H1 (cell line): ENCODE measurements around the gene SMAD7. TPM values are rescaled to one million over a fixed set of nuclear protein-coding genes. Genes with fewer than 3 reads are reported as not detected.

ENCODE experiments used
- BACH1 ChIP-seq: IDR thresholded peaks from 2 replicates; pipeline ENCODE4 v1.6.1; 2012; ENCODE audit warnings: low read length, improper control_type of control experiment
- GABPA ChIP-seq: IDR thresholded peaks from 2 replicates; pipeline ENCODE4 v1.6.1; 2011; ENCODE audit warnings: mild to moderate bottlenecking, low read length, moderate library complexity, borderline replicate concordance; ENCODE audit not compliant: insufficient read depth
- polyA plus RNA-seq, 7 experiments: library from polyadenylated mRNA; depleted of rRNA in 3 of 7; stranded (reverse) in 5 of 7; unstranded in 2 of 7; fragments of >200 nt in 5 of 7; fragments of 200-250 nt in 2 of 7; gene quantifications; 1 replicate in 5 of 7; 2 replicates in 1 of 7; 4 replicates in 1 of 7; pipeline versions ENCODE4 v1.2.1 to v1.2.3, GENCODE V29; 2011 to 2013; ENCODE audit warnings: missing spikeins in 2 of 7, mixed read lengths in 2 of 7
- total RNA-seq: library from RNA; stranded (reverse); fragmentation: NEBNext Ultra II Directional; extraction: Animal tissue kit (Norgen Biotek cat#: 25700); gene quantifications from 2 replicates; pipeline ENCODE4 v1.2.1, GENCODE V29; 2021
- TF ChIP-seq, protein P1 (sequence below): fragments of 300-600 bp; sonication (generic); IDR thresholded peaks from 2 replicates; pipeline ENCODE4 v1.7.1; 2012; ENCODE audit warnings: low read length, moderate library complexity, mild to moderate bottlenecking, inconsistent platforms; ENCODE audit not compliant: insufficient replicate concordance
- TF ChIP-seq, protein P2 (sequence below), 3 experiments: IDR thresholded peaks; 1 replicate in 2 of 3; 2 replicates in 1 of 3; pipeline versions ENCODE4 v1.5.1 to v1.6.1; 2011; ENCODE audit warnings: low read length in 3 of 3, mild to moderate bottlenecking in 3 of 3, inconsistent platforms in 2 of 3, low read depth in 1 of 3, moderate library complexity in 1 of 3; ENCODE audit not compliant: insufficient read depth in 1 of 3; ENCODE audit errors: control extremely low read depth in 1 of 3

Gene SMAD7
- total and polyA plus RNA-seq, 2 of the 8 experiments (the other 6 are each of a cell fraction or from before 2014, with no cell fraction given): 6.5 to 15.5 TPM

DNA sequence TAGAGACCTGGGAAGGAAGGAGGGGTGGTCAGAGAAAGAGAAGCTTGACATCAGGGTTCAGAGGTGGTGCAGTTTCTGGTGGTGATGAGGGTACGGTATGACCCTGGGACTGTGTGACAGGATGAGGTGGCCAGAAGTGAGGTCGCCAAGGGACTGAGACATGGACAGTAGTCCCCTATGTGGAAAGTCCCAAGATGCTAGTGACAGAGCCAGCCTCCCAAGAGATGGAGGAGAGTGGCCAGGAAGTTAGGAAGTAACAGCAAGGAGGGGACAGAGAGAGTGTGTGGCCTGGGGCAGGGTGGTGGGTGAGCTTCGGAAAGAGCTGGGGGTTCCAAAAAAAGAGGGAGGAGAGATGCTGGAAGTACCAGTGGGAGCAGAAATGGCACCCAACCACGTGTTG lies 66.0 kb downstream of the SMAD7 start (continued):
- TF ChIP-seq, protein P1, sequence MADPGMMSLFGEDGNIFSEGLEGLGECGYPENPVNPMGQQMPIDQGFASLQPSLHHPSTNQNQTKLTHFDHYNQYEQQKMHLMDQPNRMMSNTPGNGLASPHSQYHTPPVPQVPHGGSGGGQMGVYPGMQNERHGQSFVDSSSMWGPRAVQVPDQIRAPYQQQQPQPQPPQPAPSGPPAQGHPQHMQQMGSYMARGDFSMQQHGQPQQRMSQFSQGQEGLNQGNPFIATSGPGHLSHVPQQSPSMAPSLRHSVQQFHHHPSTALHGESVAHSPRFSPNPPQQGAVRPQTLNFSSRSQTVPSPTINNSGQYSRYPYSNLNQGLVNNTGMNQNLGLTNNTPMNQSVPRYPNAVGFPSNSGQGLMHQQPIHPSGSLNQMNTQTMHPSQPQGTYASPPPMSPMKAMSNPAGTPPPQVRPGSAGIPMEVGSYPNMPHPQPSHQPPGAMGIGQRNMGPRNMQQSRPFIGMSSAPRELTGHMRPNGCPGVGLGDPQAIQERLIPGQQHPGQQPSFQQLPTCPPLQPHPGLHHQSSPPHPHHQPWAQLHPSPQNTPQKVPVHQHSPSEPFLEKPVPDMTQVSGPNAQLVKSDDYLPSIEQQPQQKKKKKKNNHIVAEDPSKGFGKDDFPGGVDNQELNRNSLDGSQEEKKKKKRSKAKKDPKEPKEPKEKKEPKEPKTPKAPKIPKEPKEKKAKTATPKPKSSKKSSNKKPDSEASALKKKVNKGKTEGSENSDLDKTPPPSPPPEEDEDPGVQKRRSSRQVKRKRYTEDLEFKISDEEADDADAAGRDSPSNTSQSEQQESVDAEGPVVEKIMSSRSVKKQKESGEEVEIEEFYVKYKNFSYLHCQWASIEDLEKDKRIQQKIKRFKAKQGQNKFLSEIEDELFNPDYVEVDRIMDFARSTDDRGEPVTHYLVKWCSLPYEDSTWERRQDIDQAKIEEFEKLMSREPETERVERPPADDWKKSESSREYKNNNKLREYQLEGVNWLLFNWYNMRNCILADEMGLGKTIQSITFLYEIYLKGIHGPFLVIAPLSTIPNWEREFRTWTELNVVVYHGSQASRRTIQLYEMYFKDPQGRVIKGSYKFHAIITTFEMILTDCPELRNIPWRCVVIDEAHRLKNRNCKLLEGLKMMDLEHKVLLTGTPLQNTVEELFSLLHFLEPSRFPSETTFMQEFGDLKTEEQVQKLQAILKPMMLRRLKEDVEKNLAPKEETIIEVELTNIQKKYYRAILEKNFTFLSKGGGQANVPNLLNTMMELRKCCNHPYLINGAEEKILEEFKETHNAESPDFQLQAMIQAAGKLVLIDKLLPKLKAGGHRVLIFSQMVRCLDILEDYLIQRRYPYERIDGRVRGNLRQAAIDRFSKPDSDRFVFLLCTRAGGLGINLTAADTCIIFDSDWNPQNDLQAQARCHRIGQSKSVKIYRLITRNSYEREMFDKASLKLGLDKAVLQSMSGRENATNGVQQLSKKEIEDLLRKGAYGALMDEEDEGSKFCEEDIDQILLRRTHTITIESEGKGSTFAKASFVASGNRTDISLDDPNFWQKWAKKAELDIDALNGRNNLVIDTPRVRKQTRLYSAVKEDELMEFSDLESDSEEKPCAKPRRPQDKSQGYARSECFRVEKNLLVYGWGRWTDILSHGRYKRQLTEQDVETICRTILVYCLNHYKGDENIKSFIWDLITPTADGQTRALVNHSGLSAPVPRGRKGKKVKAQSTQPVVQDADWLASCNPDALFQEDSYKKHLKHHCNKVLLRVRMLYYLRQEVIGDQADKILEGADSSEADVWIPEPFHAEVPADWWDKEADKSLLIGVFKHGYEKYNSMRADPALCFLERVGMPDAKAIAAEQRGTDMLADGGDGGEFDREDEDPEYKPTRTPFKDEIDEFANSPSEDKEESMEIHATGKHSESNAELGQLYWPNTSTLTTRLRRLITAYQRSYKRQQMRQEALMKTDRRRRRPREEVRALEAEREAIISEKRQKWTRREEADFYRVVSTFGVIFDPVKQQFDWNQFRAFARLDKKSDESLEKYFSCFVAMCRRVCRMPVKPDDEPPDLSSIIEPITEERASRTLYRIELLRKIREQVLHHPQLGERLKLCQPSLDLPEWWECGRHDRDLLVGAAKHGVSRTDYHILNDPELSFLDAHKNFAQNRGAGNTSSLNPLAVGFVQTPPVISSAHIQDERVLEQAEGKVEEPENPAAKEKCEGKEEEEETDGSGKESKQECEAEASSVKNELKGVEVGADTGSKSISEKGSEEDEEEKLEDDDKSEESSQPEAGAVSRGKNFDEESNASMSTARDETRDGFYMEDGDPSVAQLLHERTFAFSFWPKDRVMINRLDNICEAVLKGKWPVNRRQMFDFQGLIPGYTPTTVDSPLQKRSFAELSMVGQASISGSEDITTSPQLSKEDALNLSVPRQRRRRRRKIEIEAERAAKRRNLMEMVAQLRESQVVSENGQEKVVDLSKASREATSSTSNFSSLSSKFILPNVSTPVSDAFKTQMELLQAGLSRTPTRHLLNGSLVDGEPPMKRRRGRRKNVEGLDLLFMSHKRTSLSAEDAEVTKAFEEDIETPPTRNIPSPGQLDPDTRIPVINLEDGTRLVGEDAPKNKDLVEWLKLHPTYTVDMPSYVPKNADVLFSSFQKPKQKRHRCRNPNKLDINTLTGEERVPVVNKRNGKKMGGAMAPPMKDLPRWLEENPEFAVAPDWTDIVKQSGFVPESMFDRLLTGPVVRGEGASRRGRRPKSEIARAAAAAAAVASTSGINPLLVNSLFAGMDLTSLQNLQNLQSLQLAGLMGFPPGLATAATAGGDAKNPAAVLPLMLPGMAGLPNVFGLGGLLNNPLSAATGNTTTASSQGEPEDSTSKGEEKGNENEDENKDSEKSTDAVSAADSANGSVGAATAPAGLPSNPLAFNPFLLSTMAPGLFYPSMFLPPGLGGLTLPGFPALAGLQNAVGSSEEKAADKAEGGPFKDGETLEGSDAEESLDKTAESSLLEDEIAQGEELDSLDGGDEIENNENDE: no peak
- TF ChIP-seq BACH1 (no peak), GABPA (no peak)
- TF ChIP-seq, protein P2, sequence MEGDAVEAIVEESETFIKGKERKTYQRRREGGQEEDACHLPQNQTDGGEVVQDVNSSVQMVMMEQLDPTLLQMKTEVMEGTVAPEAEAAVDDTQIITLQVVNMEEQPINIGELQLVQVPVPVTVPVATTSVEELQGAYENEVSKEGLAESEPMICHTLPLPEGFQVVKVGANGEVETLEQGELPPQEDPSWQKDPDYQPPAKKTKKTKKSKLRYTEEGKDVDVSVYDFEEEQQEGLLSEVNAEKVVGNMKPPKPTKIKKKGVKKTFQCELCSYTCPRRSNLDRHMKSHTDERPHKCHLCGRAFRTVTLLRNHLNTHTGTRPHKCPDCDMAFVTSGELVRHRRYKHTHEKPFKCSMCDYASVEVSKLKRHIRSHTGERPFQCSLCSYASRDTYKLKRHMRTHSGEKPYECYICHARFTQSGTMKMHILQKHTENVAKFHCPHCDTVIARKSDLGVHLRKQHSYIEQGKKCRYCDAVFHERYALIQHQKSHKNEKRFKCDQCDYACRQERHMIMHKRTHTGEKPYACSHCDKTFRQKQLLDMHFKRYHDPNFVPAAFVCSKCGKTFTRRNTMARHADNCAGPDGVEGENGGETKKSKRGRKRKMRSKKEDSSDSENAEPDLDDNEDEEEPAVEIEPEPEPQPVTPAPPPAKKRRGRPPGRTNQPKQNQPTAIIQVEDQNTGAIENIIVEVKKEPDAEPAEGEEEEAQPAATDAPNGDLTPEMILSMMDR (IDR thresholded peaks at IDR 0.05; ENCODE audit: control extremely low read depth in 1 of 3, insufficient read depth in 1 of 3, low read depth in 1 of 3, low read length in 3 of 3): no peak
- TF ChIP-seq, all 59 proteins: peak for 0
